ENCODE data around the gene HEMK1. TPM values are rescaled to one million over a fixed set of nuclear protein-coding genes. Genes with fewer than 3 reads are reported as not detected.

HEMK1 gene
- total and polyA plus RNA-seq, 2 of the 4 experiments (the other 2 are of a cell fraction): 17.2 to 20.8 TPM

DNA sequence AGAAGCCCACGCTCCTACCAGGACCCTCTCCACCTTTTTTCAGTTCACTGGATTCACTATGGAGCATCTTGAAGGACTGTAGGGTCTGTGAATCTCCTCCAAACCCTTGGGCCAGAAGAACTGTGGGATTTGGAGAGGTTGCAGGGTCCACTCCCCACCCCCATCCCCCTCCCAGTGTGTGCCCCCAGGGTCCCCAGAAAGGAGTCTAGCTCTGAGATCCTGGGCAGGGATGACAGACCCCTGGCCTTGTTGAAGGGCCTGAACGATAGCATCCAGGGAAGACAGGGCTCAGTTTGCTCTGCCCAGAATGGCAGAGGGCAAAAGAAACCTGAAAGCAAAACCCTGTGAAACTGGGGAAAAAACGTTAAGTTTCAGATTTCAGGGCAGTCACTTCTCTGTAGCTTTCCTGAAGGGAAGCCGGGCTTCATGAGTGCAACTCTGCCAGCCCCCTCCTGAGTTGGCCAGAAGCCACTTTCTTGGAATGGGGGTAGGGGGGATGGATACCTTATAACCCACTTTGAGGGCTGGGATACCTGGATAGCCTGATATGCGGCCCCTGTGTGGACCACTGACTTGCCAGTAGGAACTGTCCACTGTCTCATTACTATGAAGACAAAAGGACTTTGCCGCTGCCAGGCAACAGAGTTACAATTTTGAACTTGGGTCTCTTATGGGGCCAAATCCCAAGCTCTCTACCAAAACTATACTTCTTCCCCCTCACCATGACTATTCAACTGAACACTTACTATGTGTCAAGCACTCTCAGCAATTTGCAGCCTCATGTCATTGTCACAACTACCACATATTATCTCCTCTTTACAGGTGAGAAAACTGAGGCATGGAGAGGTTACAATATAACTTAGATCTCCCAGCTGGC lies 43.9 kb downstream of the HEMK1 start:
- Histone ChIP-seq H3K79me1 (ENCODE audit: low read depth in 1 of 2, low read length in 2 of 2) (peaks cover 19 to 24% of the 10 kb centered on the region in 2 experiments; a peak in 3 of 4 replicates), H3K4me3 (ENCODE audit: insufficient read depth, low read depth, low read length) (no peak overlapping the region), H2AK9ac (replicated peaks; ENCODE audit: low read depth, low read length, poor library complexity) (no peak overlapping the region), H3K23ac (ENCODE audit: low read depth, low read length) (no peak overlapping the region), H3K9me1 (ENCODE audit: insufficient read depth, low read length) (peaks cover 11% of the 10 kb centered on the region), H3K4me2 (ENCODE audit: low read depth, low read length) (no peak overlapping the region; the same call in 1 of the 2 replicates), H2BK120ac (ENCODE audit: low read depth, low read length) (no peak overlapping the region), H2BK15ac (ENCODE audit: low read depth, low read length) (no peak overlapping the region), H3K18ac (ENCODE audit: low read depth, low read length) (no peak overlapping the region), H3K27ac (ENCODE audit: insufficient read depth, low read length) (no peak overlapping the region), H3K4me1 (ENCODE audit: control insufficient read depth, insufficient read depth, low read length) (peaks cover 10% of the 10 kb centered on the region), H2BK20ac (ENCODE audit: low read depth, low read length) (no peak overlapping the region), H4K8ac (ENCODE audit: low read depth in 2 of 2, low read length in 2 of 2) (no peak overlapping the region), H3K14ac (replicated peaks; ENCODE audit: low read depth, low read length) (no peak overlapping the region), H4K20me1 (ENCODE audit: insufficient read depth, low read length) (no peaks in the 10 kb centered on the region), H3K56ac (ENCODE audit: extremely low read depth, insufficient read depth, low read length) (no peak overlapping the region), H3K36me3 (ENCODE audit: control insufficient read depth, insufficient read depth, low read length) (no peaks in the 10 kb centered on the region; the same call in 1 of the 2 replicates), H4K91ac (ENCODE audit: insufficient read depth, low read depth, low read length) (no peak overlapping the region), H3K27me3 (ENCODE audit: control insufficient read depth, insufficient read depth, low read length) (no peaks in the 10 kb centered on the region), H2AFZ (replicated peaks; ENCODE audit: low read length, poor library complexity) (no peak overlapping the region), H2BK5ac (ENCODE audit: low read depth, low read length, poor library complexity, severe bottlenecking) (no peak overlapping the region), H3K9ac (ENCODE audit: low read depth, low read length) (no peak overlapping the region), H4K5ac (ENCODE audit: low read depth, low read length) (no peak overlapping the region), H3K9me3 (ENCODE audit: control insufficient read depth, insufficient read depth, low read length) (no peaks in the 10 kb centered on the region), H2AK5ac (ENCODE audit: low read depth, low read length) (no peak overlapping the region), H3K4ac (ENCODE audit: low read depth, low read length) (no peak overlapping the region)
- DNase-seq (no peak), ATAC-seq (ENCODE audit: low read depth) (no peak)
- no TSS peak for BruUV-seq (replicated peaks)
- POLR2A ChIA-PET (ENCODE audit: unreplicated experiment): interaction anchor here (1.8 kb wide), 1 partner anchor 11 kb away, joined by 5 read pairs; no protein-coding TSS in a partner anchor
- WGBS, 2 experiments (ENCODE audit: extremely low coverage in 2 of 2, insufficient read length in 1 of 2): 77% methylated on average over 3 of the region's 6 CpGs; no CpG with 5 or more reads in 1 of the 2 experiments
- CTCF ChIA-PET: interaction anchor here (0.5 to 3.3 kb wide), 3 partner anchors 41 to 688 kb away, joined by 3 to 20 read pairs (median 6); partner anchors contain the start of gene HEMK1
- dilution Hi-C loops (cut with HindIII; ENCODE audit: low sequenced_read_pairs, unreplicated experiment) (no loop called here), intact Hi-C loops (cut with micrococcal nuclease) (loop anchor here (10.0 kb wide), 1 partner anchor 1052 kb away; no protein-coding TSS in a partner anchor), in situ Hi-C loops (cut with MboI; ENCODE audit: low sequenced_read_pairs) (loop anchor here (5.0 to 25.0 kb wide), 2 partner anchors 41 to 1074 kb away; no protein-coding TSS in a partner anchor)
- no peak for TF ChIP-seq FOS (IDR thresholded peaks at IDR 0.05; ENCODE audit: low read depth, low read length)
- TF ChIP-seq CHD1 (IDR thresholded peaks at IDR 0.05; ENCODE audit: low read depth, low read length): no peak
- TF ChIP-seq MXI1 (IDR thresholded peaks at IDR 0.05; ENCODE audit: borderline replicate concordance, low read depth, low read length): no peak
- no peak for TF ChIP-seq MAZ (IDR thresholded peaks at IDR 0.05; ENCODE audit: borderline replicate concordance, low read depth, low read length)
- TF ChIP-seq RAD21 (IDR thresholded peaks at IDR 0.05; ENCODE audit: low read length): no peak
- TF ChIP-seq BHLHE40 (IDR thresholded peaks at IDR 0.05; ENCODE audit: low read depth, low read length): no peak
- TF ChIP-seq CEBPB (IDR thresholded peaks at IDR 0.05; ENCODE audit: low read depth, low read length): no peak
- no peak for TF ChIP-seq SMC3 (IDR thresholded peaks at IDR 0.05; ENCODE audit: low read depth, low read length)
- no peak for TF ChIP-seq POLR2A (IDR thresholded peaks at IDR 0.05; ENCODE audit: low read depth, low read length)
- no peak for TF ChIP-seq NFE2L2 (IDR thresholded peaks at IDR 0.05; ENCODE audit: low read depth, low read length)
- TF ChIP-seq, protein P1, sequence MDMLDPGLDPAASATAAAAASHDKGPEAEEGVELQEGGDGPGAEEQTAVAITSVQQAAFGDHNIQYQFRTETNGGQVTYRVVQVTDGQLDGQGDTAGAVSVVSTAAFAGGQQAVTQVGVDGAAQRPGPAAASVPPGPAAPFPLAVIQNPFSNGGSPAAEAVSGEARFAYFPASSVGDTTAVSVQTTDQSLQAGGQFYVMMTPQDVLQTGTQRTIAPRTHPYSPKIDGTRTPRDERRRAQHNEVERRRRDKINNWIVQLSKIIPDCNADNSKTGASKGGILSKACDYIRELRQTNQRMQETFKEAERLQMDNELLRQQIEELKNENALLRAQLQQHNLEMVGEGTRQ (IDR thresholded peaks at IDR 0.05; ENCODE audit: low read depth, low read length): no peak
- no peak for TF ChIP-seq MAFK (IDR thresholded peaks at IDR 0.05; ENCODE audit: low read depth, low read length)
- no peak for TF ChIP-seq RFX5 (IDR thresholded peaks at IDR 0.05; ENCODE audit: low read depth, low read length)
- TF ChIP-seq RCOR1 (IDR thresholded peaks at IDR 0.05; ENCODE audit: insufficient replicate concordance, low read length): no peak
- TF ChIP-seq, protein P2, sequence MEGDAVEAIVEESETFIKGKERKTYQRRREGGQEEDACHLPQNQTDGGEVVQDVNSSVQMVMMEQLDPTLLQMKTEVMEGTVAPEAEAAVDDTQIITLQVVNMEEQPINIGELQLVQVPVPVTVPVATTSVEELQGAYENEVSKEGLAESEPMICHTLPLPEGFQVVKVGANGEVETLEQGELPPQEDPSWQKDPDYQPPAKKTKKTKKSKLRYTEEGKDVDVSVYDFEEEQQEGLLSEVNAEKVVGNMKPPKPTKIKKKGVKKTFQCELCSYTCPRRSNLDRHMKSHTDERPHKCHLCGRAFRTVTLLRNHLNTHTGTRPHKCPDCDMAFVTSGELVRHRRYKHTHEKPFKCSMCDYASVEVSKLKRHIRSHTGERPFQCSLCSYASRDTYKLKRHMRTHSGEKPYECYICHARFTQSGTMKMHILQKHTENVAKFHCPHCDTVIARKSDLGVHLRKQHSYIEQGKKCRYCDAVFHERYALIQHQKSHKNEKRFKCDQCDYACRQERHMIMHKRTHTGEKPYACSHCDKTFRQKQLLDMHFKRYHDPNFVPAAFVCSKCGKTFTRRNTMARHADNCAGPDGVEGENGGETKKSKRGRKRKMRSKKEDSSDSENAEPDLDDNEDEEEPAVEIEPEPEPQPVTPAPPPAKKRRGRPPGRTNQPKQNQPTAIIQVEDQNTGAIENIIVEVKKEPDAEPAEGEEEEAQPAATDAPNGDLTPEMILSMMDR (conservative IDR thresholded peaks at IDR 0.05; ENCODE audit: low read depth, low read length): no peak
